T1000 (cell line): ENCODE results near the gene JCHAIN.
"Not testable (repeated sequence)": the region's sequence is repeated elsewhere in the genome, so short reads cannot be mapped to it uniquely, and the experiment has no call there.

Experiments used
- DNase-seq: peaks from one replicate; lab custom pipeline; 2025; ENCODE audit warnings: mixed read lengths; lab: John Stamatoyannopoulos, UW

The JCHAIN gene

GRCh38 chr4:70687821-70688794, 21.8 kb upstream of the JCHAIN start, which contains the start of gene UTP3:
UTP3 (plus strand) TSS chr4:70688532; CDS start chr4:70688678, 146 bp downstream.
- peak; percentile 87 for DNase-seq

DNA sequence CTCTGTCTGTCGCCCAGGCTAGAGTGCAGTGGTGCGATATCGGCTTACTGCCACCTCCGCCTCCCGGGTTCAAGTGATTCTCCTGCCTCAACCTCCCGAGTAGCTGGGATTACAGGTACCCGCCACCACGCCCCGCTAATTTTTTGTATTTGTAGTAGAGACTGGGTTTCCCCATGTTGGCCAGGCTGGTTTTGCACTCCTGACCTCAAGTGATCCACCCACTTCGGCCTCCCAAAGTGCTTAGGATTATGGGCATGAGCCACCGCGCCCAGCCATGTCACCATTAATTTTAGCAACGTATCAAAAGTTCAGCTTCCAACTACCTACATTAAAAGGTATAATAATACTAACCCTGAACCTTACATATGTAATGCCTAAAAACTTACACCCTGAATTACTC, 21.1 kb upstream of the JCHAIN start:
- DNase-seq: no peak

DNA sequence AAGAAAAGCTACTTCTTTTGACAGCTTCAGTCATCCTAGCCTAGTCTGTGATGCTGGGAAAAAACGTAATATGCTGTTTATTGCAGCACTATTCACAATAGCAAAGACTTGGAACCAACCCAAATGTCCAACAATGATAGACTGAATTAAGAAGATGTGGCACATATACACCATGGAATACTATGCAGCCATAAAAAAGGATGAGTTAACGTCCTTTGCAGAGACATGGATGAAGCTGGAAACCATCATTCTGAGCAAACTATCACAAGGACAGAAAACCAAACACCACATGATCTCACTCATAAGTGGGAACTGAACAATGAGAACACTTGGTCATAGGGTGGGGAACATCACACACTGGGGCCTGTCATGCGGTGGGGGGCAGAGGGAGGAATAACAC, 15.8 kb upstream of the JCHAIN start:
- not testable (repeated sequence) for DNase-seq

- no peak for DNase-seq
Observed at GRCh38 chr4:70681704-70682103, 15.4 kb upstream of the JCHAIN start.

DNA sequence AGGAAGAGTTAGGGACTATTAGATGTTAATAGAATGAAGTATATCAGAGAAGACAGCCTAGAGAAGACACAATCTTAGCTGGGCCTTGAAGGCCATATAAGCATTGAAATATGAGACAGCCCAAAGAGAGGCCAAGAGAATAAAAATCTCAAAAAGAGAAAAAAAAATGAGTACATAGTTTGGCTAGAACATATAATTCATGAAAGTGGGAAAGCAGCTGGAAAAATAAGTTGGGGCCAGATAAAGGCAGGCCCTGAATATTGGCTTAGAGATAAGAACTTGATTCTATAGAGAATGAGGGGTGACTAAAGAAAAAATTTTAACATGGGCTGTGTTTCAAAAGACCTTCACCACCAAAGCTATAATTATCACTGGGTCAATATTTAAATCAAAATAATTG, 14.6 kb upstream of the JCHAIN start:
- DNase-seq: no peak

GRCh38 chr4:70678383-70678999, 12.2 kb upstream of the JCHAIN start:
- no peak for DNase-seq

DNA sequence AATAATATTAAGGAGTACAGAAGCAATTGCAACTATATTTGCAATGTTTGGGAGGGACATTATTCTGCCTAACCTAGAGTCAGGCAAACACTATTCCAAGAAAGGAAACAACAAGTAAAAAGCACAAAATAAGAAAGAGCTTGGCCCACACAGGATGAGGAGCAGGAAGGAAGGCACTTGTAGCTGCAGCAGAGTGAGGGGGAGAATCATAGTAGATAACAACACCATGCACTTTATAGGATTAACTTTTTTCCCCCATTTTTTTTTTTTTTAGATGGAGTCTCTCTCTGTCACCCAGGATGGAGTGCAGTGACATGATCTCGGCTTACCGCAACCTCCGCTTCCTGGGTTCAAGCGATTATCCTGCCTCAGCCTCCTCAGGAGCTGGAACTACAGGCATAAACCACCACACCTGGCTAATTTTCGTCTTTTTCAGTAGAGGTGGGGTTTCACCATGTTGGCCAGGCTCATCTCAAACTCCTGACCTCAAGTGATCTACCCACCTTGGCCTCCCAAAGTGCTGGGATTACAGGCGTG, 10.3 kb upstream of the JCHAIN start:
- no peak for DNase-seq

DNA sequence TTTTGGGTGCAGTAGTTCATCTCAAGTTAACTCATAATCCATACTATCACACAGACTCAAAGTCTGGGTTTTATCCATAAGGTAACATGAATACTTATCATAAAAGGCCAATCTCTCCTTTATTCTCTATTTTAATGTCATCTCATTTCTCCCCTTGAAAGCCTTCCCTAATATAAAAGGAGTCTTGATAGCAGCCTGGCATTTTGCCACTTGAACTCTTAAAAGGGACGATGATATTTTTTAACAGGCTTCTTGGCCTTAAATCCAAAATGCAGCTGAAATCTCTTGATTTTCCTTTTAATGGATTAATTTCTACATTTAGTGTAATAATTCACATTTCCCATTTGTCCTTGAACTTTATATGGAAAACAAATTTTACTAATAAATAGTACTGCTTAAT, 8.4 kb upstream of the JCHAIN start:
- no peak for DNase-seq

GRCh38 chr4:70674191-70674590, 7.9 kb upstream of the JCHAIN start:
- DNase-seq: no peak

- no peak for DNase-seq
Observed at GRCh38 chr4:70671091-70671490, 4.8 kb upstream of the JCHAIN start.

- no peak for DNase-seq
Observed at GRCh38 chr4:70670332-70671014, 4.2 kb upstream of the JCHAIN start.

DNA sequence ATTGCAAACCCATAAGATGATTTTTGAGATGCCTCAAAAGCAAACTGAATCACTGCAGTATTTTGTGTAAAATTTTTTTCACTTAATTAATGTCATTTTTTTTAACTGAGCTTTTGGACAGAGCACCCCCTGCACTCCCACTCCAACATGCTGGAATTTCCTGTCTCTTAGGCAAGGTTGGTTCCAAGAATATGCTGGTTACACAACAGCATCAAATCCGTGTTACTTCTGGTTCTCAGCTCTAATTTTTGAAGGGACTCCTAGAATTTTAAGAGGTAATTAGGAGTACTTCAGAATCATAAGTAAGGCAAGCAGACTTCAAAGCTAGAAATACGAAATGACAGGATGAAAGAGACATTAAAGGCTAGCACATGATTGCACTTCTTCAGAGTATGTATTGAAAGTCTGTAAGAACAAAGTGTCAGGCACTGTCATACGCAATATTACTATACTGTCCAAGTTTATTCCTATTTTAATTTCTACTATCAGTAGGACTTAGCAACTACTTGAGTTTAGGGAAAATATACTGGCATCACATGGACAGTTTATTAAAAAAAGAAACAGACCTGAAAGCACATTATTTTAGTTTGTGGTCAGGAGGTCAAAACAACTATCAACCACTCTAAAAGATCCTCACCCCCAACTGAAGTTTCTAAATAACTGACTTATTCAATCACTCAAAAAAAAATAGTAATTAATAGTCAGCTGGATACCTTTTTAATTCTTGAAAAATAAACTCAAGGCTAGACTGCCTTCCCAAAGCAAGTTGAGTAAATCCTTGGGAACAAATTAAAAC, 1.6 kb upstream of the JCHAIN start:
- DNase-seq: no peak

- DNase-seq: not testable (repeated sequence)
Observed at GRCh38 chr4:70661309-70661922, 4.9 kb downstream of the JCHAIN start.

DNA sequence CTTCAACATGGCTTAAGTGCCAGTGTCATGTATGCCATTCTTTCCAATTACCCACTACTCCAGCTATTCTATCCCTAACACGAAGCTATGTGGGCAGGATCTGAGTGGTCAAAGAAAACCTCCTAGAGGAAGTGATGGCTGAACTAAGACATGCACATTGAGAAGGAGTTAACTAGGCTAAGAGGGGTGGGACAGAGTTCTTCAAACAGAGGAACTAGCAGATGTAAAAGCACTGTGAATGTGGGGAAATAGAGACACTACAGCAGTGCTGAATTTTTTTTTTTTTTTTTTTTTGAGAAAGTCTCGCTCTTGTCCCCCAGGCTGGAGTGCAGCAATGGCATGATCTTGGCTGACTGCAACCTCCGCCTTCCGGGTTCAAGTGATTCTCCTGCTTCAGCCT, 6.2 kb downstream of the JCHAIN start:
- no peak for DNase-seq

DNA sequence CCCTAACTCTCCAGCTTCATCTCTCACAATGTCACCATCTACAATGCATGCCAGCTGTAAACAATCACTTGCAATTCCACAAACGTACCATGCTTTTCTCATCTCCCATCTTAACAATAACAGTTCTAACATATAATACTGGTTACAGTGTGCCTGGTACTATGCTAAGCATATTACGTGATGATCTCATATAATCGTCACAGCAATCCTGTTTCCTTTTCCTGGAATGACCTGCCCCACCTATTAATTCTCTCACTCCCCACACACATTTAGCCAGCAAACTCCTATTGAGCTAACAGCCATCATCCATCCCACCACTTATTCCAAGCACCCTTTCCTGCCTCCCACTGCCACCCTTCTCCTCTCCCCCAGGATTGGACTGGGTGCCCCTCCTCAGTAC, 7.9 kb downstream of the JCHAIN start:
- no peak for DNase-seq

DNA sequence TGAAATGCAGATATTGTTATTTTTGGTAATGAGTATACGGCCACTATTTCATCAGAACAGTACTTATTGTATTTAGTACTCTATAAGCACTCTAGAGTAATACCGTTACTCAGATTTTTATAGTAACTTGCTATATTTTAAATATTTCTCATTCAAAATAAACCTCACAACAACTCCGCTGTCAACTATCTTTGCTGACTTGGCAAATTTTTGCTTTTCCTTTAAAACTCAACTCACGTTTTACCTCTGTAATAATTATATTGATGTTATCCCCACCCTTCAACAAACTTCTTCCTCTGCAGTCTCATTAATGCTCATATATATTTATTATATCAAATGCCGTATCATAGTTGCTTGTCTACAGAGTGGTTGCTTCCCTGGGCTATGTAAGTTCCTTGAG, 9.0 kb downstream of the JCHAIN start:
- DNase-seq: no peak

GRCh38 chr4:70654605-70655011, 11.7 kb downstream of the JCHAIN start:
- no peak for DNase-seq

DNA sequence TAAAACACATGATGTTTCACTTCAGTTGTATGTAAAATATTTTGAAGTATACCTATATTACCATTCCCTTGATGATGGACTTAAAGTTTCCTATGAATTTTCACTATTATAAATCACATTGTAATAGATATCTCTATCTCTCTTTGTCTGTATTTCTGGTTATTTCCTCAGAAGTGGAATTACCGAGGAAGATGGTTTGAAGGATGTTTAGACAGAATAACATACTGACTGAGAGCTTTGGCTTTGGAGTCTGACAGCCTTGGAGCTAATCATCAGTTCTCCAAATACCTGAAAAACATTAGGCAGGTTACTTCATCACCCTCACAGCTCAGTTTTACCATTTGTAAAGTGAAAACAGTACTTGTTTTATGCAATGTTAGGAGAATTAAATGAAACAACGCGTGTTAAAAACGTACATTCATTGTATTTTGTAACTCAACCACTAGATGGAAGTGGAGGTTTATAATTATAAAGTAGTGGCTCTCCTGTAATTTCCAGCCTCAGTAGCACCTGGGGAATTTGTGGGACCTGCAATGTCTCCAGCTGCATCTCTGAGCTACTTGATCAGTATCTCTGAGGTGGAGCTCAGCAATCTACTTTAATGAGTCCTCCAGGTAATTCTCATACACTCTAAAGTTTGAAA, 14.3 kb downstream of the JCHAIN start:
- DNase-seq: no peak

- not testable (repeated sequence) for DNase-seq
Observed at GRCh38 chr4:70650741-70651140, 15.6 kb downstream of the JCHAIN start.

DNA sequence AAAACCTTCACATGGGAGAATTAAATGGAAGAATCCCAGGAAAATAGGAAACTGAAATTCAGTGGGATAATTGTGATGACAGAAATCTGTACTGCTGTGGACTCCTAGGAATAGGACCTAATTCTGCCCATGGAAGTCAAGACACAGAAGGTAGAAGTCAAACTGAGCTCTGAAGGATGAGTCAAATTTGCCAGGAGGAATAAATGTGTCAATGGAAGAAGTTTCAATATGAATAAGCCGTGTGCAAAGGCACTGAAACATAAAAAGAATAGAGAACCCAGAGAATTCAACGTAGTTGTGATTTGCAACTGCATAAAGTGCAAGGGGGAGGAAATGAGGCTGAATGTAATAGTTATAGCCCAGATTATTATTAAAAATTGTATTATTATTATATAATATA, 26.1 kb downstream of the JCHAIN start:
- no peak for DNase-seq
